Limb (tissue), 2 donors: ENCODE data around the gene PHKG2.

Source experiments
- DNase-seq, 2 donors: peaks; one replicate each; pipeline ENCODE4 v3.0.0-alpha.2; 2016; ENCODE audit errors: extremely low spot score in 2 of 2

Gene PHKG2

GRCh38 chr16:30793508-30794069 lies 45.4 kb downstream of the PHKG2 start:
- no peak for DNase-seq

DNA sequence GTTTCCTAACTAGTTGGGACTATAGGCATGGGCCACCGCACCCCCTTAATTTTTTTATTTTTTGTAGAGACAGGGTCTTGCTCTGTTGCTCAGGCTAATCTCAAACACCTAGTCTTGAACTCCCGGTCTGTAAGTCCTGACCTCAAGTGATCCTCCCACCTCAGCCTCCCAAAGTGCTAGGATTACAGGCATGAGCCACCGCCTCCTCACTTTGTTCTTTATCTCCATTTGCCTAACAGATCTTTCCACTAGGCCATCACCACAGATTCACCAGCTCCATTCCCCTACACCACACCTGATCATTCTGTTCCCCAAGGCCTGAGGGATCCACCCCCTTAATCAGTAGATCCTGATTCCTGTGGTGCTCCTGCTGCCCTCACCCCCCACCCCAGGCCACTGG lies 46.4 kb downstream of the PHKG2 start:
- DNase-seq, result no peak

- DNase-seq, result no peak
Measured at GRCh38 chr16:30797670-30798309, 49.6 kb downstream of the PHKG2 start.
